GM21526 (cell line): ENCODE measurements around the gene DNAJC18.
"Not testable (repeated sequence)": the region's sequence is repeated elsewhere in the genome, so short reads cannot be mapped to it uniquely, and the experiment has no call there.

Experiments
- ATAC-seq: cut with Tn5 transposase; IDR thresholded peaks from one replicate; pipeline ENCODE4 v1.9.1; 2021; ENCODE audit warnings: moderate library complexity; ENCODE audit not compliant: unreplicated experiment, low FRiP score

Gene DNAJC18

DNA sequence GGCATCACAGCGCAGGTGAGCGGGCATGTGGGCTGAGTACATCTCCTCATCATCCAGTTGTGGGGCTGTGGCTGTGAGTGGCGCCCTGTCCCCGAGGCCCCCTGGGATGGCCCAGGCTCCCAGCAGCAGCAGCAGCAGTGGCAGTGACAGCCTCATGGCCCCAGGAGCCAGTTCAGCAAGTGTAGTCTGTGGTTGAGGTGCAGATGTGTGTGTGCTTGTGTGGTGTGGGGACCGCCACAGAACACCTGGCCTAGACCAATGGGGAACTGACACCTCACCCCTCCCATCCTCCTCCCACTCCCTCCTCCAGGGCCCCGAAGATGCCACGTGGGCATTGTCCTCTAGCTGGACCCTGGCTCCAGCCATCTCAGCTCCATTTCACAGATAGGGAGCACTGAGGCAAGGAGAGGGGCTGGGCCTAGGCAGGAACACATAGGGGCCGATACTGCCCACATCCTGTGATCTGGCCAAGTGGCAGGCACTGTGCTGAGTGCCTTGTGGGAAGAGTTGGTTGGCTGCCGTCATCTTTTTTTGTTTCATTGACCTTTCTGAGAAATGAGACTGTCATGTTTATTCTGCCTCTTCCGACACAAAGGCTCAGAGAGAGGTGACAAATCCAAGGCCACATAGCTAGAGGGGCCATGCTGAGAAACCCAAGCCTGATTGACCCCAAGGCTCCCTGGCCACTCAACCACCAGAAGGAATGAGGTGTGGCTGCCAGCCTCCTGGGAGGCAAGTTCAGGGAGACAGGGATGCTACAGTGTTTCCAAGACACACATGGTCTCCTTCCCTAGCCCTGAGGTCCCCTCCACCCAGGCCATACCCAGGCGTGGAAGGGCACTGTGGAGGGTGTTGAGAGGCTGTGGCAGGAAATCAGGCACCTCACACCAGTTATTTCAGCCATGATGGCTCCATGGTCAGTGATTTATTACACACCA is 49.4 kb downstream of the DNAJC18 start, which contains the start of gene MZB1:
Gene MZB1 (minus strand): TSS at position 213 of the 938 bp plus-strand sequence. CDS start 57 bp downstream, at position 156.
- ATAC-seq = peak; percentile 33

DNA sequence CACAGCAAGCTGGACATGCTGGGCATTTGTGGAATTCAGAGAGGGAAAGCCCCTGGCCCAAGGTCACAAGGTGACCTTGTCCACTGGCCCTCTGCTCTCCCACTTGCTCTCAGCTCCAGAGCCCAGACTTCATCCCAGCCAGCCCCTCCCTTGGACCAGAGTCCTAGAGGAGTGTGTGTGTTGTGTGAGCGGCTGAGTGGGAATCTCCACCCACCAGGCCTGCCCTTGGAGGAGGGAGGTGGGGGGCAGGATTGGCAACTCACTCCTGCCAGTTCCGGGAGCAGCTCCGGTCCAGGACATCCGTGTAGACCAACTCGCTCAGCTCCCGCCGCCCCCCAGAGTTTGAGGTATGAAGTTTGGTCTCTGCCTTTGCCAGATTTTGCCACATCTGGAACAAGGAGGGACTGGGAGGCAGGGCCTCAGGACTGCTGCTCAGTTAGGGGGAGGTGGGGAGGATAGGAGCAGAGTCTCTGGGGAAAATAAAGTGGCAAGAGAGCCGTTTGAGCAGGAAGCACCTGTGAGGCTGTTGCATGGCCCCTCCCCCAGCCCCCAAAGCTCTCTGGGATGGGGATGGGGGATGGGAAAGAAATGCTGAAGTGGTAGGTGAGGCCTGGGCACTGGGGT is 51.0 kb downstream of the DNAJC18 start:
- ATAC-seq = no peak

DNA sequence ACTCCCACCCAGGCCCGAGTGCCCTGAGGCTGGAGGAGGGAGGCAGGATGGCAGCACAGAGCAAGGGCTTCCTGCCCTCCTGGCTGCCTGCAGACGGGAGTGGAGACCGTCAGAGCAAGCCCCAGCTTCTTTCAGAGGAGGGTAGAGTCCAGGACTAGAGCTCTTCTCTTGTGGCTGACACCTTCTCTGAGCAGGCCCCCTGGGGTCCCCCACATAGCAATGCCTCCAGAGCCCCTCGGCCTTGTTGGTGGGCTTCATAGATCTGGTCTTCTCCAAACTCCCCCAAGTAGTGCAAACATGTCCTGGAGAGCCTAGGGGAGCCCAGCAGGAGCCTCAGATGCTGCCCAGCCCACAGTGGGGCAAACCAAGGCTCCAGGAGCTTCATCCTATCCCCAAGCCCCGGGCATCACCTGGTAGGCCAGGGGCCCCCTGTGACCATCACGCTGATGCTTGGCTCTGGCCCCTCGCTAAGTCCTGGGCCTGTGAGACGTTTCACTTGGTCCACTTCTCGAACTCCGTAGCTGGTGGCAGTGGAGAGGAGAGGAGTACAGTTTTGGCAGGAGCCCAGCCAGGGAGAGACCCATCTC is 51.6 kb downstream of the DNAJC18 start:
- ATAC-seq = no peak

DNA sequence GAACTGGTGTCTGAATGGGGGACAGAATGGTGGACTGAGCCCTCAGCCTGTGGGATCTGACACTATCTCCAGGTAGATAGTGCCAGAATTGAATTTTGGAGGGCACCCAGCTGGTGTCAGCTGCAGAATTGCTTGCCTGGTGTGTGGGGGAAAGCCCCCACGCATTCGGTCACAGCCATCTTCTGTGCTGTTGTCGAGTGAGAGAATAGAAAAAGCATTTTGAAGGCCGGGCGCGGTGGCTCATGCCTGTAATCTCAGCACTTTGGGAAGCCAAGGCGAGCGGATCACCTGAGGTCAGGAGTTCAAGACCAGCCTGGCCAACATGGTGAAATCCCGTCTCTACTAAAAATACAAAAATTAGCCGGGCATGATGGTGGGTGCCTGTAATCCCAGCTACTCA is 52.4 kb downstream of the DNAJC18 start:
- not testable (repeated sequence) for ATAC-seq

DNA sequence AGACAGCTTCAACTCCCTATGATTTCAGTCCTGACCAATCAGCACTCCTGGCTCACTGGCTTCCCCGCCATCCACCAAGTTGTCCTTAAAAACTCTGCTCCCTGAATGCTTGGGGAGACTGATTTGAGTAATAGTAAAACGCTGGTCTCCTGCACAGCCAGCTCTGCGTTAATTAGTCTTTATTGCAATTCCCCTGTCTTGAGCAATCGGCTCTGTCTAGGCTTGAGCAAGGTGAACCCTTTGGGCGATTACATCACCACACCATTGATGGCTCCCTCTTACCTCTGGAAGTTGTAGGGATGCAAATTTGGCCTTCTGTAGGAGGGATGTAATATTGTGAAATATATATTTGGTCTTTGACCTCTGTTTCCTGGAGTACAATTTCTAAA is 53.3 kb downstream of the DNAJC18 start:
- no peak for ATAC-seq

DNA sequence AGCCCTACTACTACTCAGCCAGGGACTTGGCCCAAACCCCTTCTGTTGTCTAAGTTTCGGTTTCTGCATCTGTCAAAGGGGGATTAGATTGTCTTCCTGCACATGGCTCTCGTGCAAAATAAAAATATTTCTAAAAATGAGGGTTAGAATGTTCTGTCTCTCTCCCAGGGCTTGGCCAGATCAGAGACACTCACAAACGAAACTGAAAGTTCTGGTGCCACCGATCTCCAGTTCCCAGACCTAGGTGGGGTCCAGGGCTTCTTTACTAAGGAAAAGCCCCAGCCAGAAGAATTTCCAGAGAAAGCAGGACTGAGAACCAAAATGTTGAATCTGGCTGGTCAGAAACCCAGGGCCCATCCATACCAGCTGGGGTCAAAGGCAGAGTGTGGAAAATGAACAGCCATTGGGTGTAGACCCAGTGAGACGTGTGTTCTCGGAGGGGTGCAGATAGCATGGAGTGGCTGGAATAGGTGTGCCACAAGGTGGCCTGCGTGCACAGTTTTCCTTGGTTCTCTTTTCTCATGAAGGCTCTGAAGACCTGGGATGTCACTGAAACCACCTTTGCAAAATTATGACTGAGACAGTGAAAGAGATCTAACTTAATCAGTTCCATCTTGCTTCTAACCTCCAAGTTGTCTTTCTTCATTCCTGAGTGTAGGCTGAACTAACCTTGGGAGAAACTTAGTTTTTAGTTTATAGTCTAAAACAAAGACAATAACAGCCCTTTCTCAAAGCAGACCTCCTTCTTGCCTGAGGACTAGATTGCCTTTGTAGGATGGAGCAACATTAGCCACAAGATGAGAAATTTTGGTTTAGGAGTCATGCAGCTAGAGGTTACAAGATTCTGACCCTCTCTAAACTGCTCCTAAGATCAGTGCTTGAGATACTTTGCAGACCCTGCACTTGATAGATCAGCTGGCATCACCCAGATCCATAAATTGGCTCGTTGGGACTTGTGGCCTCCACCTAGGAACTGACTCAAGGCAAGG is 54.0 kb downstream of the DNAJC18 start:
- ATAC-seq = no peak

DNA sequence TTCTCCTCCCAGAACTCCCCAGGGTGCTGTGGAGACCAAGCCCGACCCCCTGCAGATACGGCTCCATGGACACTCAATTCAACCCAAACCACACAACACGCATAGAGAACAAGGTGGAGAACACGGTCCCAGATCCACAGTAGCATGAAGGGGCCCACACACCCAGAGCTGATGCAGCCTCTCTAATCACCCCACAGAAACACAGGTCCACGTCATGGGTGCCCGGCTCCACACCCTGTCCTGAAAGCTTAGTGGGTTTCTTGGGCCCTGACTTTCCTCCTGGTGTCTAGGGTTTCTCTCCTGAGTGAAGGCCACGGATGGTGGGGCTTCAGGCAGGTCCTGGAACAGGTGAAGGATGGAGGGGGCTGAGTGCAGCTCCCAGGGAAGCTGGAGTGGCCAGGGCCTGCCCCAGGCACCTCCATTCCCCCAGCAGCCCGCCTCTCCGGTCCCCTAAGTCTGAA is 54.7 kb downstream of the DNAJC18 start:
- ATAC-seq = no peak

DNA sequence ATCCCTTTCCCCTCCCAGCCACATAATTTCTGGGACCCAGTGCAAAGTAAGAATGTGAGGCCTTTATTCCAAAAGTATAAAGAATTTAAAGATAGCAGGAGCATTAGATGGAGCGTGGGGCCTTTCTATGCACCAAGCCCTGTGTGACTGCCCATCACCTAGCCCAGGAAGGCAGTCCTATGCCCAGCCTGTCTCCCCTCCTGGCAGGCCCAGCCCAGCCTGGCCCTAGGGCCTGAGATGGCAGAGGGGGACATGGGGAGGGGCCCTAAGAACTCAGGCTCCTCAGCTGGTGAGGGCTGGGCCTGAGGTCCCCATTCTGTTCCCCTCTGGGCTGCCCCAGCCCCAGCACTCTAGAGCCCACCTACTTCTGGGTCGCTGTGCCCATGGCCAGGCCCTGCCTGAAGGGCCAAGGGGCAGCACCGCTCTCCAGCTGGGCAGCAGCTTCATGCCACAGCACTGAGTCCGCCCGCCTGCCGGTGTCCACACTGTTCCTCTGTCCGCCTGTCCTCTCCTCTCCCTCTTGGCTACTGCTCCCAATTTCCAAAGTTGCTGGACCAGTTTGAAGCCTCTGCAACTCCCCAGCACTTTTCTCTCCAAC is 55.2 kb downstream of the DNAJC18 start:
- no peak for ATAC-seq

DNA sequence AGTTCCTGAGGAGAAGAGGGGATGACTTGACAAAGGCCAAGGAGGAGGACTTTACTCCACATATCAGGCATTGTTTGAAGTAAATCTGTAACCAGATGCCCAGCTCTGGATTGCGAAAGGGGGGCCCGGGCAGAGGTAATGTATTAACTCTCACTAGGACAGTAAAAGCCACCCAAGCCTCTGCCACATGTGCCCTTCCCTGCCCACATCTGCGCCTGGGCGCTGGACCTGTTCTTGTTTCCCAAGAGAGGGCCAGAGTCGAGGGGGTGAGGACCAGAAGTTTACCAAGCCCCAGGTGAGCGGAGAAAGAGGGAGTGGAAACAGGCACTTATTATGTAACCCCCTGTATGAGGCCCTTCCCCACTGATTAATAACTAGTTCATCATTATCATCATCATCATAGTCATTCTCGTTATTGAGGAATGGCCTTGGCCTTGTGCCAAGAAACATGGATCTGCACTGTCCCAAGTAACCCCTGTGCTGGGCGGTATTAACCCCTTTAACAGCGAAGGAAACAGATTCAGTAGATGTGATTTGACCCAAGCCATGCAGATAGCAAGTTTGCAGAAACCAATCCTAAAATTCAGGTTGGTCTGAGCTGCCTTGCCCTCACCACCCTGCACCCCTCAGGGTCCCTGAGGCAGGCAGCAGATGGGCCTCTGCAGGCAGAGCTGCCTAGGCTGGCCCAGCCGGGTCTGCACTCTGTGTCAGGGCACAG is 55.9 kb downstream of the DNAJC18 start, which contains the start of gene SLC23A1:
Gene SLC23A1 (minus strand): TSS at position 23 of the 718 bp plus-strand sequence. CDS start 44 bp downstream, outside the sequence.
- ATAC-seq = no peak

DNA sequence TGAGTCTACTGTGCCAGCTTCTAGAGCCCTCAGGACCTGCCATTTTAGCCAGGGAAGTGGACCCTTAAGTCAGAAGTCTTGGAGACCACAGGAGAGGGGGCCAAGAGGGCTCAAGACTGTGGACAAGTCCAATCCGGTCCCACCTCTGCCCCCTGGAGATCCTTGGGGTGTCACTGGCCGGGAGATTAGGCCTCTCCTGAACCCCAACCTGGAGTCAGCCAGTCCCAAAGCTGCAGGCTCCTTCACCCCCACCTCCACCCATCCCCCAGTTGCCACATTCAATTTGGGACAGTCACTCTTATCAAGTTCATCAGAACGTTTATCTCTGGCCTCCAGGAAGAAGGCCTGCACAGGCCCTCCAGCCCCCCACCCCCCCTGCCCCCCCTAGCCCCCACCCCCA is 56.5 kb downstream of the DNAJC18 start:
- ATAC-seq = no peak

DNA sequence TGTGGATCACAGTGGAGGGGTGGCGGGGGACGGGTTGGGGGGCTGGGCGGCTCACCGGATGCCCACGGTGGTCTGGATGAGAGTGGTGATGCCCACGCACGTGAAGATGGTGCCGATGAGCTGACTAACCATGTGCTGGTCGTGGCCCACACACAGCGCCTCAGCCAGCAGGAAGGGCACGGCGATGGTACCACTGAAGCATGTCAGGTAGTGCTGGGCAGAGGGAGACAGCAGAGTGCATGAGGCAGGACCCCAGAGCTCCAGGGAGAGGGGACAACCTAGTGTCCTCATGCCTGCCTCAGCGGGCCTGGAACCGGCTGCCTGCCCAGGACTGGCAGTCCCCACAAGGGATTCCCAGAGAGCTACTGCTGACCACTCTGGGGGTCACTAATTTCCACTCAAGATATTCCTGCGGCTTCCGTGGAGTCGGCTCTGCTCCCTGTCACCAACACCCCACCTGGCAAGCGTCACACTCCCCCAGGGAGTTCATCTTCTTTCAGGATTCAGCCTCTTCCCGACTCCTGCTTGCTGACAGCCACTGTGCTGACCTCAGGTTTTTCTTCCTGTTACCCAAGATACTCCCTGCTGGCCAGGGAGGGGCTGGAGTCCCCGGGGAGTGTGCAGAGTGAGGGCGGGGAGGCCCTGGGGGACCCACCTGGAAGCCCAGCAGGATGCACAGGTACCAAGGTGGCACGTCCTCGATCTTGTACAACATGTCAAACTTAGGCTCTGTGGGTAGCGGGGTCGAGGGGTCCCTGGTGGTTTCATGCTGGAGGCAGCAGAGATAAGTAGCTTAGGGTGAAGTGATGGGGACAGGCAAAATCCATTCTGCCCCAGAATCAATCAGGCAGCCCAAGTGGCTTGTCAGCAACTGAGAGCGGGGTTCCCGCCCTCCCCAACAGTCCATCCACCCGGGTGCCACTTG is 57.2 kb downstream of the DNAJC18 start:
- ATAC-seq = no peak

DNA sequence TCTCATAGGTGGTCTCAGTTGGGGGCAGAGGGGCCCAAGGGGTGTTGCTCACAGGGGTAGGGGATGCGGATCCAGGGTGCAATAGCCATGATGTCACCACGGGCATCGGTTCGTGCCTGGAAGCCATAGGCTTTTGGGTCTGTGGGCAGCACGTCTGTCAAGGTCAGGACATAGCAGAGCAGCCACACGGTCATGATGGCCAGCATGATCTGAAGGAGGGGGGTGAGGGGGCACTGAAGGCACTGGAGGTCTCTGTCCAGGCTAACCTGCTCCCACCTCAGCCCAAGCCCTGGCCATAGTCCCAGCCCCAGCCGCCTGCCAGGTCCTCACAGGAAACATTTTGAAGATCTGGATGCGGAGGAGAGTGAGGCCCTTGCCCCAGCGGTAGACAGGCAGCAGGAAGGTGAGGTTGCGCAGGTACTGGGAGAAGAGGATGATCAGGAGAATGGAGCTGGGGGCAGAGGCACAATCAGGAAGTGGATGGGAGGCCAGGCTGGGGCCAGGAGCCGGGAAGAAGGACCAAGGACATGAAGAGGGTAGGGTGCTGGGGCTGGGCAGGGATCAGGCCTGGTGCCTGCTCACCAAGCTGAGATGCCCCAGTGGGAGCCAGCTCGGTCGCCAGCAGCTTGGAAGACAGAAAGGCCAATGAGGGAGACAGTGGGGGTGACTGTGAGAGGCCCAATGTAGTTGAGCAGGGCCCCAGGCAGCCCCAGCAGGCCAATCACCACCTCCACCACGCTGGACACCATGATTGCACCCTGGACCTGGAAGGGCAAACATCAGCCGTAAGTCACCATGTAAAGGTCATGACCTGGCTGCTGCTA is 59.5 kb downstream of the DNAJC18 start:
- no peak for ATAC-seq

DNA sequence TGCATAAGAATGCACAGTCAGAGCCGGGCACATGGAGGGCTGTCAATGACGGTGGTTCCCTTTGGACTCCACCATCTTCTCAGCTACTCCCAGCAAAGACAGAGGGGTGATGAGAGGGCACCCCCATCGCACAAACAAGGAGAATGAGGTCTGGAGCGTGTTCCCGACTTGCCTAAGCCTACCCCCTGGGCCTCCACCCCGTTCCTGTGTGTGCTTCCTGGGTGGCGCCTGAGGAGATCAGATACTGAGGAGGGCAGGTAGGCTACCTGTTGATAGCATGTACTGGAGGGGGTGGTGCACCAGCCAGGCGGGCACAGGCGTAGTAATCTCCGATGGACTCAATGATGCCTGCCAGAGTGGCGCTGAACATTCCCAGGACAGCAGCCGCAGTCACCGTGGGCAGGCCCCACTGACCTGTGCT is 60.4 kb downstream of the DNAJC18 start:
- ATAC-seq = no peak

DNA sequence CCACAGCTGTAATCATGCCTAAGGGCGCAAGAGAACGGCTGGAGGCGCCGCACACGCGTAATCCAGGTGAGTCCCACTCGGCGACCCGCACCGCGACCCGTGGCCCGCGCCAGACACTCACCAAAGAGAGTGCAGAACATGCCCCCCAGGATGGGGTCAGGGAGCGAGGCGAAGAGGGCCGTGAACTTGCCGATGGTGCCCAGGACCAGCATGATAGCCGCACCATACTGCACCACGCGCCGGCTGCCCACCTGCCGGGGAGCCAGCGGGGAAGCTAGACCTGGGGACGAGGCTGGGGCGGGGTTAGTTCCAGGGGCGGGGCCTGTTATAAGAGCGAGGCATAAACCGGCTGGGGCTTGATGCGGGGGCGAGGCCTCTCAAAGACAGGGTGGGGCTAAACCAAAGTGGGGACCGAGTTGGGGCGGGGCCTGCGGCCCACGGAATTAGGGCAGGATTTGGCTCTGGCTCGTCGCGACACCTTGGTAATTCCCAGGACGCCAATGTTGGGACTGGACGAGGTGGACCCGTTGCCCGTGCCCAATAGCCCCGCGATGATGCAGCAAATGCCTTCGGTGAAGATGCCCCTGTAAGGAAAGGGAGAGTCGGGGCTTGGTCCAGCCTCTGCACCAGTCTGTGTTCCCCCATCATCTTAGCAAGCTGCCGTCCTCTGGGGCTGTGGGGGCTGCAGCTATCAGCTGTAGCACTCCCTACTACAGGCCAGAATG is 61.1 kb downstream of the DNAJC18 start:
- ATAC-seq = no peak

DNA sequence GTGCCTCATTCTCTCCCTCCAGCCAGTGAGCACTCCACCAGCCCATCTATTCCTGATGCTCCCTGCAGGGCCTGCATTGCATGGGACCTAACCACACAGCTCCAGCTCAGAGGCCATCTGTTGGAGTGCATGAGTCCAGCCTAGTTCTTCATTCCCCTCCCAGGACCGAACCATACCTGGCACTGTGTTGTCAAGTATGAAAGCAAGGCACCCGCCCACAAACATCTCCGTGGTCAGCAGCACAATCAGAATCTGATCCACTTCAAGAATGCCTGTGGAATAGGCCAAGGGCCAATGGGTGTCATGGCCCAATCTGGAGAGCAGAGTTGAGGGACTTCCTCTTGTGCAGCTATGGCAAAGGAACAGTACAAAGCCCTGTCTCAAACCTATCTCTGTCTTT is 62.1 kb downstream of the DNAJC18 start:
- ATAC-seq = no peak

DNA sequence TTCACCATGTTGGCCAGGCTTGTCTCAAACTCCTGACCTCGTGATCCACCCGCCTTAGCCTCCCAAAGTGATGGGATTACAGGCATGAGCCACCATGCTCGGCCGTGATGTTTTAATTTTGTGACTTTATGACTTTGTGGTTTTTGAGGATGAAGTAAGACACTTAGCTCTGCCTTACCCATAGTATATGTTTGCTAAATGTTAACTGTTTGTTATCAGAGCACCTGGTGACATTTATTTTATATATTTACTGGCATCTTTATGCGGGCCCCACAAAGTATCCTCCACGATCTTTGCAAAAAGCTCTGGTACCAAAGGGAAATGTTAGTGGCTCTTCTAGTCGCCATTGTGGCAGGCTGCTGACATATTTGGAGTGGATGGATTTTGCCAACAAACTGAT is 63.0 kb downstream of the DNAJC18 start:
- ATAC-seq = no peak
